GM19351 (cell line): ENCODE data around the gene TMEM255B.
"Not testable (repeated sequence)": the region's sequence is repeated elsewhere in the genome, so short reads cannot be mapped to it uniquely, and the experiment has no call there.

ENCODE experiments used
- ATAC-seq: cut with Tn5 transposase; IDR thresholded peaks from one replicate; pipeline ENCODE4 v1.9.1; 2021; ENCODE audit warnings: mild to moderate bottlenecking, moderate library complexity; ENCODE audit not compliant: unreplicated experiment

TMEM255B gene

DNA sequence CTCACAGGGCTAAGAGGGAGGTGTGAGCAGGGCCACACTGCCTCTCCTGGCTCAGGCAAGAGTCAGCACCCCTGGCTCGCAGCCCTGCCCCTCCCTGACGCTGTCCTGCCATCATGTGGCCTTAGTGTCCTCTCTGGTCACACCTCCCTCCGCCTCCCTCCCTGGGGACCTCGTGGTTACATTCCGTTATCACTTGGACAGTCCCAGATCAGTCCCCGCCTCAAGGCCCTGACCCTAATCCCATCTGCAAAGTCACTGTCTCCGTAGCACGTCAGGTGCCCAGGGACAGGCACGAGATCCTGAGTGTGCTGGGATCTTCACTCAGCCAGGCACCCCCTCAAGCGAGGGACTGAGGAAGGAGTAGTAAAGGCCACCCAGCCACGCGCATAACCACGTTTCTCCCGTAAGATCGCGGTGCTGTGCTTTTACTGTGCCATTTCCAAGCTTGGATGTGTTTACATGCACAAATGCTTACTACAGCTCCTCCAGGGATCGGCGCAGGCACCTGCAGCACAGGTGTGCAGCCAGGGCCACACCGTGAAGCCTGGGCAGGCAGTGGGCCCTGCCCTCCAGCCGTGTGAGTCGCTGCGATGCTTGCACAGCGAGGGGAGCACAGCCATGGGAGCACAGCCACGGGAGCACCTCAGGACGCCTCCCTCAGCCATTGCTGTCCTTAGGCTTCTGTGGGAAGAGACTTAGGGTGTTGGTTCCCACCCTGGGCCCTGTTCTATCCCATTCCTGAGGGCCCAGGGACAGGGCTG is 10.7 kb upstream of the TMEM255B start:
- ATAC-seq: no peak

GRCh38 chr13:113748862-113749451 is 10.1 kb upstream of the TMEM255B start:
- no peak for ATAC-seq

DNA sequence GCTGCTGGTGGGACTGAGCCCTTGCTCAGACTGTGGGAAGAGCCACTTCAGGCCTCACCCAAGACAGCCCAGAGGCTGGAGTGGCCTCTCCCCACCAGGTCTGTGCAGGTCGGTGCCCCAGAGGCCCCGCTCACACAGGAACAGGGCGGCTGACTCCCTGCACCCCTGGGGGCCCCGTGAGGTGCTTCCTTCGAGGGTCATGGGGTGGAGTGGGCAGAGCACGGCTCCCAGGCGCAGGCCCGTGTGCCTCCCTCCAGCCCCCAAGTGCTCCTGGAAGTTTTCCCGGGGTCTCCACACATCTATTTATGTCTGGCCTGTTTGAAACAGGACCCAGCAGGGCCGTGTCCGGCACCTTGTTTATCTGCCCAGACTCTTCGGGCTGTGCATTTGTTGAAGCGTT is 9.5 kb upstream of the TMEM255B start:
- ATAC-seq: no peak

GRCh38 chr13:113749967-113750366 is 9.1 kb upstream of the TMEM255B start:
- no peak for ATAC-seq

GRCh38 chr13:113750554-113751399 is 8.2 kb upstream of the TMEM255B start:
- ATAC-seq: no peak

GRCh38 chr13:113751491-113751890 is 7.5 kb upstream of the TMEM255B start:
- no peak for ATAC-seq

DNA sequence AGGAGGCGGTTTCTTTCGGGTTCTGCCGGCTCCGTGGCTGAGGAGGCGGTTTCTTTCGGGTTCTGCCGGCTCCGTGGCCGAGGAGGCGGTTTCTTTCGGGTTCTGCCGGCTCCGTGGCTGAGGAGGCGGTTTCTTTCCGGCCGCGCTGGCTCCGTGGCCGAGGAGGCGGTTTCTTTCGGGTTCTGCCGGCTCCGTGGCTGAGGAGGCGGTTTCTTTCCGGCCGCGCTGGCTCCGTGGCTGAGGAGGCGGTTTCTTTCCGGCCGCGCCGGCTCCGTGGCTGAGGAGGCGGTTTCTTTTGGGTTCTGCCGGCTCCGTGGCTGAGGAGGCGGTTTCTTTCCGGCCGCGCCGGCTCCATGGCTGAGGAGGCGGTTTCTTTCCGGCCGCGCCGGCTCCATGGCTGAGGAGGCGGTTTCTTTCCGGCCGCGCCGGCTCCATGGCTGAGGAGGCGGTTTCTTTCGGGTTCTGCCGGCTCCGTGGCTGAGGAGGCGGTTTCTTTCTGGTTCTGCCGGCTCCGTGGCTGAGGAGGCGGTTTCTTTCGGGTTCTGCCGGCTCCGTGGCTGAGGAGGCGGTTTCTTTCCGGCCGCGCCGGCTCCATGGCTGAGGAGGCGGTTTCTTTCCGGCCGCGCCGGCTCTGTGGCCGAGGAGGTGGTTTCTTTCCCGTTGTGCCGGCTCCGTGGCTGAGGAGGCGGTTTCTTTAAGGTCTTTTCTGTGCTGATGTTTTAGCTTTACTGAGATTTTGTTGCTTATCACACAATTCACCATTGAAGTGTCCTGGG is 6.6 kb upstream of the TMEM255B start:
- not testable (repeated sequence) for ATAC-seq

- ATAC-seq: no peak
These were observed 5.9 kb upstream of the TMEM255B start for GRCh38 chr13:113753171-113753570.

- no peak for ATAC-seq
These were observed 4.8 kb upstream of the TMEM255B start for GRCh38 chr13:113754242-113754641.

- no peak for ATAC-seq
These were observed 4.3 kb upstream of the TMEM255B start for GRCh38 chr13:113754691-113755090.

DNA sequence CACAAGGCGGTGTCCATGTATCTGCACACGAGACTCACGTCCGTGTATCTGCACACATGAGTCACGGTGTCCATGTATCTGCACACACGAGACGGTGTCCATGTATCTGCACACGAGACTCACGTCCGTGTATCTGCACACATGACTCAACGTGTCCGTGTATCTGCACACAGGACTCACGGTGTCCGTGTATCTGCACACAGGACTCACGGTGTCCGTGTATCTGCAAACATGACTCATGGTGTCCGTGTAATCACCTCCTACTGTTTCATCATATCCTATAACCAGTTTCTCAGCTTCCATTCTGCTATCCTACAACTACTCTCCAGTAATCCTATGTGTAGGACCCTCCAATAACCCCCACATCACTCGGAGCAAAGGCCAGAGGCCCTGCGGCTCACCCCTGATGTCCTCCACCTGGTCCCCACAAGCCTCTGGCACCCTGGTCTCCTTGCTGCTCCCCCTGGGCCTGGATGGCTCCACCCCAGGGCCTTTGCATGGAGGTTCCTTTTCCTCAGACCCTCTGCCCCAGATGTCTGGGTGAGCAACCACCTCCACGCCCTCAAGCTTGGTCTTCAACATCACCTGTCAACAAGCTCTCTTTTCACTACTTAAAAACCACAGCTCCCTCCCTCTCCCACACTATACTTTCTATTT is 2.5 kb upstream of the TMEM255B start:
- no peak for ATAC-seq

GRCh38 chr13:113759525-113760137 is 605 bp downstream of the TMEM255B start:
- no peak for ATAC-seq

DNA sequence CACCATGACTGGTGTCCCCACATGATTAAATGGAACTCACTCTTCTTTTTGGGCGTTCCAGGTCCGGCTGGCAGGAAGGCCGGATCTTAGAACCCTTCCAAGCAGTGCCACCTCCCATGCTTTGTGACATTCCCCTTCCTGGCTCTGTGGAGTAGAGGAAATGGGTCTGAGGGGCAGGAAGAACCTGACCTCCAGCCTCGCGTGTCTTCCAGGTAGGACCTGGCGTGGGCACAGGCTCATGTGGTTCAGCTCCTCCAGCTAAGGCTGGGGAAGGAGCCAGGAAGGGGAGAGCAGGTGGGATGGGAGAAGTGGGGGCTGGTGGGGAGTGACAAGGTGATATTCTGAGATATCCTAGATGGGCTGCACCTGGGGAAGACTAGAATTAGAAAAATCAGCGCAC is 2.1 kb downstream of the TMEM255B start:
- no peak for ATAC-seq

GRCh38 chr13:113762075-113762474 is 3.0 kb downstream of the TMEM255B start:
- no peak for ATAC-seq

DNA sequence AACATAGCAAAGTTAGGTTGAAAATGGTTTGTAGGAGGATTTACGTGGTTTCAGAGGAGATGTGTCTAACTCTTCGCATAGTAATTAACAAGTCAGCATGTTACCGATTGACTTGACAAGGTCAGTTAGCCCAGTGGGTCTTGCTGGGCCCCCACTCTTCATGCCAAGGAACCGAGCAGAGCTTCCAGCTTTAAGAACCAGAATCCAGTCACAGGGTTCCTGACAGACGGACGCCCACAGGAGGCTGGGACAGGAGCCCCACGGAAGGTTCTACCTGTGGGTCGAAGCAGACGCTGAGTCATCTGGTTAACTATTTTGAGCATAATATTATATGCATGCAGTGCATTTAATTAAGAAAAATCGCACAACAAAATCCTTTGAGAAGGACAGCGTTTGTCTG is 3.5 kb downstream of the TMEM255B start:
- ATAC-seq: no peak

DNA sequence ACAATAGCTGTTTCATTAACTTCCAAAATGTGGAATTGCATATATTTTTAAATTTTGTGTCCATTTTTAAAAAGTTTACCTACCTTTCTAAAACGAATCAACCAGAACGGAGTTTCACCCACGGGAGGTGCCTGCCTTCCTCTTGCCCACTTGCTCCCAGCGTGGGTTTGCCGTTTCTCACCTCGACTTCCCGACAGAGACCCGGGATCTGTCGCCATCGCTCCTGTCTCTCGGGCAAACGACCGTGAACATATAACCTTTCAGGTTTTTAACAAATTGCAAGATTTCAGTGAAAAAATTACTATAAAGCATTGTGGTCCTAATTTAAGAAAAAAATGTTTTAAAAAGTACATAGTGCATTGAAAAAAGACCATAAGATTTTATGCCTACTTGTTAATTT is 4.2 kb downstream of the TMEM255B start:
- ATAC-seq: no peak

DNA sequence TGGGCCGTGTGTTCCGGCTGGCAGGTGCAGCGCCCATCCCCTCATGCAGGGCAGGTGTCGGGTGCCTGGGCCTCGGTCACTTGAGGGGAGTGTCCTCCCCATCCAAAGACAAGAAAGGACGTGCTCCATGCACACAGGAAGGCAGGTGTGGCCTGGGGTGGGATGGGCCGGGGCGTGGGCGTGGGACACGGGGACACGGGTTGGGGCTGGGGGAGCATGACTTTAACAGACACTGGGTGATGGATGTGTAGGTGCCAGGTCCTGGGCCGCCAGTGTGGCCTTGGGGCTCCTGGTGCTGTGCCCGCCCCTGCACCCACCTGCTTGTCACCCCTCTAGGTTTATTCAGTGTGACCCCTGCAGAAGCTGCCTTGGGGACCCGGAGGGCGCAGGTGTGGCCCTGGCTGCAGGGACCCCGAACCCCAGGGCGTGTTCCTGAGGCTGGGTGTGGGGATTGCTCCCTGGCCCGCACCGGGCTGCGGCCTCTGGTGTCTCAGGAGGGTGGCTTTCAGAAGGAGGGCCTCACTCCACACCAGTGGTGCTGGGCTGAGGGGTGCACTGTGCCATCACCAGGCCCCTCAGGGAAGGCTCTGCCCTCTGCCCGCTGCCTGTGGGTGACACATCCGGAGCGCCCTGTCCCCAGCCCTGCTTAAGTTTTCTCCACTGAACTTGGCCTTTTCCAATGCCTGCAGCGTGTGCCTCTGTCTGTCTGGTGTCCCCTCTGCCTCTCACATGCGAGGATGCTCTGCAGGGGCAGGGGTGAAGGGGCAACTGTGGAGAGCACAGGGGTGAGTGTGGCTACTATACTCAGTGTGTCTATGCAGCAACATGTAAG is 5.2 kb downstream of the TMEM255B start:
- ATAC-seq: no peak

GRCh38 chr13:113764793-113765563 is 6.0 kb downstream of the TMEM255B start:
- no peak for ATAC-seq

DNA sequence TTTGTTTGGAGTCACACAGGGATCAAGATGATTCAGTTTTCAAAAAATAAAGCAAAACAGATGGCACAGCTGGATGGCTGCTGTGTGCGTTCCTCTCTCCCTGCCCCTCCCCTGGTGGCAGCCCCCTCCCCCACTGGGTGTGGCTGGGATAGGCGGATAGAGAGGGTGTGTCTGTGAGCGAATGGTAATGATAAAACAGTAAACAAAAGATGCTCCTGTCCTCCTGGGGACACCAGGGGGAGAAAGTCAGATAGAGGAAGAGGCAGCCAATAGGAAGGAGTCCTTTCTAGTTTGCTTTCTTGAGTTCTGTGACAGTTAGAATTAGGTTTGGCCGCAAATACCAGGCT is 6.5 kb downstream of the TMEM255B start:
- no peak for ATAC-seq
